ENCODE measurements around the gene GPR37. TPM values are rescaled to one million over a fixed set of nuclear protein-coding genes. Genes with fewer than 3 reads are reported as not detected.

The GPR37 gene
- total and polyA plus RNA-seq, 3 donors from 2014 or later, result 41.9 to 76.3 (median 65.4) TPM

Other genes with a start within 250 kb of the GPR37 start
- 10 to 100 TPM; 58.4 to 64.3 TPM for gene POT1, start 164.0 kb upstream of the GPR37 start, total RNA-seq
- 28.9 TPM for gene POT1, start 164.0 kb upstream of the GPR37 start, polyA plus RNA-seq (ENCODE audit: insufficient read depth, low read depth, low replicate concordance)

All from testis (tissue), 3 donors.